ENCODE results near the gene JAZF1.

DNA sequence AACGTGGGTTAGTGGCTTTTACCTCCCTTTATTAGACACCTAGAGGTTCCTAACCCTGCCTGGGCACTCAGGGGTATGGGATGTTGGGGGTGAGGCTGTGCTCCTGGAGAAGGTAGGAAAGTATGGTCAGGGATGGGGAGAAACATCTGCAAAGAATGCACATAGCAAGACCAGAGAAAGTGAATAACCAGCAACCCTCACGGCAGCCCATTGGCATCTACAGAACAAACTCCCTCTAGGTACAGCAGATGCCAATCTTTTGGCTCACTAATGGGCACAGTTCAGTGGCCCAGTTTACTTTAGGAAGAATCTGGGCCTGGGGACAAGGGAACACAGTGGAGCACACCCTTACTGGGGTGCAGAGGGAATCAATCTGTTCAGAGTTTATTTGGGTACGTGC lies 143.9 kb downstream of the JAZF1 start:
- no peak for TF ChIP-seq POLR2AphosphoS5 (IDR thresholded peaks at IDR 0.05; ENCODE audit: insufficient read depth in 1 of 2, low read depth in 1 of 2)
- no peak for TF ChIP-seq CTCF (IDR thresholded peaks at IDR 0.05)
